Naive thymus-derived CD4-positive, alpha-beta T cell (primary cell): ENCODE measurements around the gene BAD. TPM values are rescaled to one million over a fixed set of nuclear protein-coding genes. Genes with fewer than 3 reads are reported as not detected.

Experiments used
- ATAC-seq: fragments of 150-1000 bp; cut with Tn5 transposase; 2 replicates; pipeline ENCODE4 v1.10.0; 2021; ENCODE audit warnings: mild to moderate bottlenecking, moderate library complexity
- CTCF ChIA-PET: fragments of 350-600 bp; sonication (Branson Sonifier 250); formaldehyde crosslinking; loops from one replicate; lab custom pipeline; 2021; ENCODE audit warnings: antibody characterized with exemption; lab: Charles Lee
- POLR2A ChIA-PET: fragments of 350-600 bp; sonication (Branson Sonifier 250); formaldehyde crosslinking; loops from one replicate; lab custom pipeline; 2021; ENCODE audit warnings: antibody characterized with exemption, inconsistent platforms; lab: Charles Lee
- DNase-seq, 9 donors: peaks; one replicate each; pipeline versions ENCODE4 v3.0.0 to v3.0.0-alpha.2; 2020 to 2022; ENCODE audit warnings: mixed read lengths in 1 of 9
- H3K27ac ChIP-seq: one replicate; pipeline ENCODE4 v1.7.0; 2013; ENCODE audit warnings: mild to moderate bottlenecking, low read depth, low read length, moderate library complexity
- H3K27me3 ChIP-seq, 2 donors: one replicate each; pipeline ENCODE4 v1.7.0; 2013; ENCODE audit warnings: low read length in 2 of 2, mild to moderate bottlenecking in 2 of 2, moderate library complexity in 2 of 2; ENCODE audit not compliant: control insufficient read depth in 2 of 2, insufficient read depth in 2 of 2
- H3K36me3 ChIP-seq, 3 experiments: 1 replicate in 2 of 3; 2 replicates in 1 of 3; pipeline ENCODE4 v1.7.0; 2013; ENCODE audit warnings: low read length in 3 of 3, mild to moderate bottlenecking in 3 of 3, moderate library complexity in 1 of 3; ENCODE audit not compliant: insufficient read depth in 3 of 3, control insufficient read depth in 2 of 3
- H3K4me1 ChIP-seq, 2 donors: one replicate each; pipeline ENCODE4 v1.7.0; 2013; ENCODE audit warnings: low read length in 2 of 2, mild to moderate bottlenecking in 2 of 2, moderate library complexity in 1 of 2; ENCODE audit not compliant: control insufficient read depth in 2 of 2, insufficient read depth in 2 of 2
- H3K4me3 ChIP-seq: 2 replicates; pipeline ENCODE4 v1.7.0; 2013; ENCODE audit warnings: mild to moderate bottlenecking, low read length
- H3K9me3 ChIP-seq, 3 experiments: 1 replicate in 2 of 3; 2 replicates in 1 of 3; pipeline ENCODE4 v1.7.0; 2013; ENCODE audit warnings: low read length in 3 of 3; ENCODE audit not compliant: control insufficient read depth in 2 of 3
- H3K27ac Mint-ChIP-seq, 9 donors: one replicate each; pipeline ENCODE4 v1.8.0; 2020 to 2022; ENCODE audit warnings: mixed read lengths in 9 of 9, mild to moderate bottlenecking in 8 of 9, moderate library complexity in 5 of 9, inconsistent platforms in 2 of 9
- H3K27me3 Mint-ChIP-seq, 5 donors: one replicate each; pipeline ENCODE4 v1.8.0; 2021 to 2022; ENCODE audit warnings: mixed read lengths in 5 of 5, mild to moderate bottlenecking in 1 of 5
- H3K36me3 Mint-ChIP-seq, 5 donors: one replicate each; pipeline ENCODE4 v1.8.0; 2020 to 2022; ENCODE audit warnings: mixed read lengths in 5 of 5, mild to moderate bottlenecking in 3 of 5, inconsistent platforms in 1 of 5
- H3K4me1 Mint-ChIP-seq, 7 donors: one replicate each; pipeline ENCODE4 v1.8.0; 2020 to 2022; ENCODE audit warnings: mixed read lengths in 7 of 7, mild to moderate bottlenecking in 3 of 7, inconsistent platforms in 1 of 7
- H3K4me3 Mint-ChIP-seq, 10 donors: one replicate each; pipeline ENCODE4 v1.8.0; 2020 to 2022; ENCODE audit warnings: mild to moderate bottlenecking in 10 of 10, mixed read lengths in 10 of 10, moderate library complexity in 6 of 10, inconsistent platforms in 2 of 10
- H3K9me3 Mint-ChIP-seq, 11 donors: one replicate each; pipeline ENCODE4 v1.8.0; 2020 to 2022; ENCODE audit warnings: mixed read lengths in 11 of 11, mild to moderate bottlenecking in 4 of 11, inconsistent platforms in 1 of 11, moderate library complexity in 1 of 11
- intact Hi-C, 2 donors: fragments of 100-400 bp; cut with micrococcal nuclease; formaldehyde crosslinking; loops; one replicate each; pipeline ENCODE4 v1.15.1; 2023
- polyA plus RNA-seq, 2 donors: library from polyadenylated mRNA; unstranded; fragments of 300-500 nt; fragmentation: Illumina TruSeq; gene quantifications; one replicate each; pipeline ENCODE4 v1.2.3, GENCODE V29; 2021
- total RNA-seq, 6 experiments: library from RNA in 5 of 6; stranded (reverse) in 5 of 6; gene quantifications; 1 replicate in 5 of 6; 2 replicates in 1 of 6; pipeline ENCODE4 v1.2.3 and lab custom pipeline; 2021 to 2026

The BAD gene
- total and polyA plus RNA-seq, 7 experiments from 2014 or later: 17.5 to 41.1 (median 25.9) TPM

- DNase-seq: no peak
- no peaks in the 10 kb centered on the region for H3K27me3 ChIP-seq
- Mint-ChIP-seq H3K4me1 (peaks cover 17 to 60% (median 43%) of the 10 kb centered on the region in 7 donors), H3K4me3 (peak overlapping the region; percentile 87 to 96 (median 92)), H3K36me3 (no peaks in the 10 kb centered on the region), H3K27ac (peak overlapping the region; percentile 76 to 92 (median 86)), H3K9me3 (no peaks in the 10 kb centered on the region), H3K27me3 (no peaks in the 10 kb centered on the region)
- H3K9me3 ChIP-seq: no peaks in the 10 kb centered on the region
- CTCF ChIA-PET: interaction anchor here (0.6 to 5.5 kb wide), 5 partner anchors 15 to 94 kb away, joined by 3 to 66 read pairs (median 5); partner anchors contain the start of genes FERMT3, PRDX5 and TRMT112
- peak overlapping the region; percentile 89 for H3K27ac ChIP-seq
- POLR2A ChIA-PET: interaction anchor here (0.6 to 14.3 kb wide), 14 partner anchors 11 to 524 kb away, joined by 3 to 220 read pairs (median 7); partner anchors contain the start of genes FERMT3, FKBP2, PLCB3 and PPP1R14B
- ATAC-seq: no peak
- peaks cover 30 to 37% of the 10 kb centered on the region in 2 donors for H3K4me1 ChIP-seq
- H3K4me3 ChIP-seq: peak overlapping the region; percentile 60
- peaks cover 0 to 16% (median 3%) of the 10 kb centered on the region in 3 experiments for H3K36me3 ChIP-seq
- intact Hi-C loops: loop anchor here (2.0 kb wide), 2 partner anchors 41 to 61 kb away; partner anchors contain the start of genes MACROD1 (in 1 of the 2) and STIP1 (in 1 of the 2)
These were observed 57.0 kb downstream of the BAD start for GRCh38 chr11:64227405-64227956.

- no peaks in the 10 kb centered on the region for H3K27me3 ChIP-seq
- no peaks in the 10 kb centered on the region for H3K27me3 Mint-ChIP-seq
- peak; percentile 32 for ATAC-seq
- no peaks in the 10 kb centered on the region for H3K9me3 Mint-ChIP-seq
- peak in 7 of 9 donors; percentile 38 to 66 (median 44) for DNase-seq
- peak overlapping the region; percentile 87 to 96 (median 92) for H3K4me3 Mint-ChIP-seq
- ChIA-PET POLR2A (interaction anchor here (0.5 to 14.3 kb wide), 23 partner anchors 9 to 550 kb away, joined by 3 to 220 read pairs (median 6); partner anchors contain the start of genes CCDC88B, FERMT3, FKBP2 and PLCB3), CTCF (interaction anchor here (0.6 to 5.5 kb wide), 7 partner anchors 14 to 91 kb away, joined by 3 to 66 read pairs (median 3); partner anchors contain the start of genes FERMT3, FKBP2, PRDX5 and TRMT112)
- intact Hi-C loops: loop anchor here (1.0 to 2.0 kb wide), 12 partner anchors 8 to 79 kb away; partner anchors contain the start of genes FKBP2 (in 2 of the 2), ESRRA (in 1 of the 2), GPR137 (in 1 of the 2) and MACROD1 (in 1 of the 2)
- H3K4me1 ChIP-seq: peaks cover 30 to 37% of the 10 kb centered on the region in 2 donors
- H3K36me3 Mint-ChIP-seq: no peaks in the 10 kb centered on the region
- no peaks in the 10 kb centered on the region for H3K9me3 ChIP-seq
- peak overlapping the region; percentile 76 to 92 (median 86) for H3K27ac Mint-ChIP-seq
- peak overlapping the region; percentile 60 for H3K4me3 ChIP-seq
- peaks cover 15 to 51% (median 38%) of the 10 kb centered on the region in 7 donors for H3K4me1 Mint-ChIP-seq
- peaks cover 0 to 18% (median 3%) of the 10 kb centered on the region in 3 experiments for H3K36me3 ChIP-seq
- peak overlapping the region; percentile 89 for H3K27ac ChIP-seq
These were observed 57.9 kb downstream of the BAD start for GRCh38 chr11:64226507-64227051.

- CTCF ChIA-PET: interaction anchor here (0.6 to 5.5 kb wide), 7 partner anchors 13 to 92 kb away, joined by 3 to 66 read pairs (median 3); partner anchors contain the start of genes FERMT3, FKBP2, PRDX5 and TRMT112
- H3K4me1 Mint-ChIP-seq: peaks cover 15 to 46% (median 34%) of the 10 kb centered on the region in 7 donors
- H3K36me3 Mint-ChIP-seq: peaks cover 0 to 2% (median 0%) of the 10 kb centered on the region in 5 donors
- DNase-seq (peak; percentile 81 to 97 (median 86)), ATAC-seq (peak; percentile 82)
- Histone ChIP-seq H3K9me3 (no peaks in the 10 kb centered on the region), H3K27ac (peak within 1 kb of the TSS; percentile 89), H3K4me3 (peak within 1 kb of the TSS; percentile 60), H3K4me1 (peaks cover 28 to 34% of the 10 kb centered on the region in 2 donors), H3K36me3 (peaks cover 0 to 24% (median 5%) of the 10 kb centered on the region in 3 experiments), H3K27me3 (no peaks in the 10 kb centered on the region)
- POLR2A ChIA-PET: interaction anchor here (0.5 to 14.3 kb wide), 19 partner anchors 8 to 569 kb away, joined by 3 to 220 read pairs (median 6); partner anchors contain the start of genes CCDC88B, FERMT3, FKBP2 and PLCB3
- peak within 1 kb of the TSS; percentile 76 to 97 (median 90) for H3K27ac Mint-ChIP-seq
- H3K9me3 Mint-ChIP-seq: no peaks in the 10 kb centered on the region
- intact Hi-C loops: loop anchor here (1.0 to 2.0 kb wide), 12 partner anchors 8 to 79 kb away; partner anchors contain the start of genes FKBP2 (in 2 of the 2), ESRRA (in 1 of the 2), GPR137 (in 1 of the 2) and MACROD1 (in 1 of the 2)
- peak within 1 kb of the TSS; percentile 87 to 96 (median 92) for H3K4me3 Mint-ChIP-seq
- H3K27me3 Mint-ChIP-seq: no peaks in the 10 kb centered on the region
These were observed 58.6 kb downstream of the BAD start, which contains the start of the genes NUDT22 and TRPT1 for GRCh38 chr11:64225608-64226506. Gene NUDT22 (plus strand): TSS chr11:64226274. CDS start chr11:64226653, 379 bp downstream. Gene TRPT1 (minus strand): TSS chr11:64226186. CDS start chr11:64225860, 326 bp downstream.

GRCh38 chr11:64224891-64225607 lies 59.4 kb downstream of the BAD start:
- H3K36me3 Mint-ChIP-seq: peaks cover 0 to 2% (median 0%) of the 10 kb centered on the region in 5 donors
- intact Hi-C loops: no loop called here
- peak overlapping the region; percentile 32 to 90 (median 82) for H3K27ac Mint-ChIP-seq
- H3K9me3 Mint-ChIP-seq: no peaks in the 10 kb centered on the region
- Histone ChIP-seq H3K27ac (peak overlapping the region; percentile 89), H3K4me3 (peak overlapping the region; percentile 60), H3K27me3 (no peaks in the 10 kb centered on the region), H3K36me3 (peaks cover under 1 to 32% (median 13%) of the 10 kb centered on the region in 3 experiments), H3K4me1 (peaks cover 27 to 31% of the 10 kb centered on the region in 2 donors), H3K9me3 (no peaks in the 10 kb centered on the region)
- POLR2A ChIA-PET: interaction anchor here (0.6 to 14.3 kb wide), 10 partner anchors 16 to 570 kb away, joined by 4 to 220 read pairs (median 12); partner anchors contain the start of genes BAD, FERMT3, FKBP2 and GPR137
- H3K4me1 Mint-ChIP-seq: peaks cover 15 to 44% (median 29%) of the 10 kb centered on the region in 7 donors
- H3K27me3 Mint-ChIP-seq: no peaks in the 10 kb centered on the region
- CTCF ChIA-PET: interaction anchor here (0.7 to 5.5 kb wide), 2 partner anchors 19 to 76 kb away, joined by 3 to 66 read pairs; partner anchors contain the start of gene FERMT3
- DNase-seq: no peak
- no peak for ATAC-seq
- peak overlapping the region; percentile 87 to 96 (median 92) for H3K4me3 Mint-ChIP-seq
